NOMO-1 treated with dmso at 0.1 percent for 144 hours (cell line): ENCODE results near the gene SLC9A9.

ENCODE experiments used
- DNase-seq: peaks from one replicate; lab custom pipeline; 2025; ENCODE audit not compliant: unreplicated experiment; lab: John Stamatoyannopoulos, UW

The SLC9A9 gene

DNA sequence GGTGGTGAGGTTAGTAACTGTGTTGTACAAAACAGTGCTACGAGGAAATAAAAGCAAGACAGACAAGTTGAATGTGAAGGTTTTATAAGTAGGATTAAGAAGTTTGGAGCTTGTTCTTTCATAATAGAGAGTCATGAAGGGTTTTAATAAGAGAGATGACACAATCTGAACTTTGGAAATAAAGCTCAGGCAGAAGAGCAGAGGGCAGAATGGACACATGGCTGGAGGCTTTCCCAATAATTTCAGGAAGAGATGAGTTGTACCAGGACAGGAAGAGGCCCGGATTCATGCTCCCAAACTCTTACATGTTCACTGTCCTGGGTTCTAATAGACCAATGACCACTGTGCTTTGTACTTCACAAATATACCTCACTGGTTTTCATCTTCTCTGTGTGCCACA lies 194.8 kb downstream of the SLC9A9 start:
- no peak for DNase-seq

DNA sequence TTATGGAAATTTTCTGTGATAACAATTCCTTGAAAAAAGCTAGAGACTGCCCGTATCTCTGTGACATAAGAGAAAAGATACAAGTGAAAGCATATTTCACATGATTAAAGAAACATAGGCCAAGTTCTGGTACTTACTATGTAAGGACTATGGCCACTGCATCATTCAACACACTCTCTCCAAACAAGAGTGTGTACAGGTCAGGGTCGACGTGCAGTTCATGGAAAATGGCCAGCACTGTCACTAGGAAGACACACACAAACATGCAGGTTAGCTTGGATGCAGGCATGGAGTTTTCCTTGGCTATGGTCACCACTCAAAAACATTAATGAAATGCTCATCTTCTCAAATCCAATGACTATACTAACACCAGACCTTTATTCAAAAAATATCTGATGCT lies 196.2 kb downstream of the SLC9A9 start:
- no peak for DNase-seq

GRCh38 chr3:143650827-143651226 lies 197.4 kb downstream of the SLC9A9 start:
- no peak for DNase-seq

- no peak for DNase-seq
These were observed 198.1 kb downstream of the SLC9A9 start for GRCh38 chr3:143650120-143650519.

GRCh38 chr3:143648708-143649107 lies 199.6 kb downstream of the SLC9A9 start:
- no peak for DNase-seq

- DNase-seq = no peak
These were observed 200.1 kb downstream of the SLC9A9 start for GRCh38 chr3:143648218-143648617.

- DNase-seq = no peak
These were observed 203.7 kb downstream of the SLC9A9 start for GRCh38 chr3:143644370-143645089.

GRCh38 chr3:143643905-143644304 lies 204.4 kb downstream of the SLC9A9 start:
- no peak for DNase-seq

DNA sequence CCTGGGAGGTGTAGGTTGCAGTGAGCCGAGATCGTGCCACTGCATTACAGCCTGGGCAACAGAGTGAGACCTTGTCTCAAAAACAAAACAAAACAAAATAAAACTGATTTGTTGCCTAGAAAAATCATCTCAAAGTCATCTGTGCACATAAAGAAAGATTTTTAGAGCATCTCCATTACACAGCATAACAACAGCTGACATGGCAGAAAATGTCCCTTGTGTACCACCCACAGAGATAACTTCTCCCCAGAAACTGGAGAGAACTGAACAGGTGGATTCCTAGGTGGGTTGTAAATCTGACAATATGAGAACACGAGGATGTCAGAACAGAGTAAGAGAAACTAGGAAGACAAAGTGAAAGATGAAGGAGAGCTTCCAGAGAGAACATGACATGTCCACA lies 207.5 kb downstream of the SLC9A9 start:
- no peak for DNase-seq

DNA sequence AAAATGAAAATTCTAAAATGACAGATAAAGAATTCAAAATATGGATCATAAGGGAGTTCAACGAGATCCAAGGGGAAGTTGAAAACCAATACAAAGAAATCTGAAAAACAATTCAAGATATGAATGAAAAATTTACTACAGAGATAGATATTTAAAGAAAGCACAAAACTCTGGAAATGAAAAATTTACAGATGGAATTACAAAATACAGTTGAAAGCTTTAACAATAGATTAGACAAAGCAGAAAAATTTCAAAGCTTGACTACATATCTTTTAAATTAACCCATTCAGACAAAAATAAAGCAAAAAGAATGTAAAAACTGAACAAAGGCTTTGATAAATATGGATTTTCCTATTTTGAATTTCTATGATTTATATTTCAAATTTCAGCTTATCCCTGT lies 211.1 kb downstream of the SLC9A9 start:
- no peak for DNase-seq

GRCh38 chr3:143634991-143635390 lies 213.3 kb downstream of the SLC9A9 start:
- no peak for DNase-seq

DNA sequence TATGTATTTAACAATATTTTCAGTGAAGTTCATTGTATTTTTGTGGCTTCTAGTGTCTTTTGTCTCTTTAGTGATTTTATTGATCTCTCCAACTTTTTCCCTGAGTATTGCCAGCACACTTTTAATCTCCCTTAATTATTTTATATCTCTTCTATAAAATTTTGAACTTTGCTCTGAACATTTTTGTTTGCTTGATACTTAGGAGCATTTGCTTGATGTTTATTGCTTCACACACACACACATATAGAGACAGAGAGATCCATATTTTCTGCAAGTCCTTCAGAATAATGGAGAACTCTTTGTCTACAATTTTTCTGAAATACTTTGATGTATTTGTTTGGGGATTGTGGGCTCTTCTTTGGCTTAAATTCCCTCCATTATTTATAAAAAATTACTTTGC lies 213.8 kb downstream of the SLC9A9 start:
- no peak for DNase-seq

- no peak for DNase-seq
These were observed 214.5 kb downstream of the SLC9A9 start for GRCh38 chr3:143633816-143634215.

- no peak for DNase-seq
These were observed 218.5 kb downstream of the SLC9A9 start for GRCh38 chr3:143629726-143630125.

DNA sequence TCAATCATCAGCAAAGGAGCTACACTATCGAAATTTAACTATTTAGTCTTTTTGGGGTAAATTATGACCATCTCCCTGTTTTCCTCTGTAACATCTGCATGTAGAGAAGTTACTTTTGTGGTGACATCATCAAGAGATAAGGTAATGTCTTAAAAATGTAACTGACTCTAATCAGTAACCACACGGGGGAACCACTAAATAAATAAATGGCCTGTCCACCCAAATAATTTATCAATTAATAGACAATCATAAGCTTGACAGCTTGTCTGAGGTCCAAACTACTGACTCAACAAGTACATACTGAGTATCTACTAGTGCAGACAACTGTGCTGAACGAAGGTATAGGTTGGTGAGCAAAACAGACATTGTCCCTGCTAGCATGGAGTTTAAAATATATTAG lies 219.3 kb downstream of the SLC9A9 start:
- DNase-seq = no peak

DNA sequence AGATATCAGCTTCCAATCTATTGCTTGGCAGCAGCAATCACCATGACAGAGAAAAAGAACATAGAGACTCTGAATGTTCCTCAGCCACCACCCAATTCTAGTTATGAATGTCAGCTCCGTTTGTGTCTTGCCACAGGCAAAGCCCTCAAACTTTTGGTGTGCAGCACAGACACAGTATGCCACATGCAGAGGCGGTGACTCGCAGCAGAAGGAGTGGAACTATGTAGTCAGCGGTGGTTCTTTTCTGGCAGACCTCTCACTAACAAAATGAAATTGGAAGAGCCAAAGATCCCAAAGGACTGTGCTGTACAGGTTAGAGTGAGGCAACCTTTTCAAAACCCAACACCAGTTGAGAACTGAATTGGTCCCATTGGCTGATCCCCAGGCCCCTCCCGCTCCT lies 220.9 kb downstream of the SLC9A9 start:
- DNase-seq = no peak

GRCh38 chr3:143619231-143619630 lies 229.0 kb downstream of the SLC9A9 start:
- no peak for DNase-seq

GRCh38 chr3:143617050-143617449 lies 231.2 kb downstream of the SLC9A9 start:
- no peak for DNase-seq

DNA sequence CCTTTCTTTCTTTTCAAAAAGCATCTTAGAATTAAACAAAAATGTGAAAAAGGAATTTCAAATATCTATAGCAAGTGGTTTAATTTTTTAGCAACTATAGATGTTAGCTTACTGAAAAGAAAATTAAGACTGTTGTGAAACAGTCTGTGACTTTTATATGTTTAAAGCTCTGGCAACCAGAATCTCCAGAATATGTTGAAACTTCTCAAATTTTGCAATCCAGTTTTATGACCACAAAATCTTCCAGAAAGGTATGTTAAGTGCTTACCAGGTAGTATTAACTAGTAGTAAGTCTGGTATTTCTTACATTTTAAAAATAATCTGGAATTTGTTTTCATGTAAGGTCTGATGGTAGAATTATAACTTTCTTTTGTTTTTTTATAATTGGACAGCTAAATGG lies 235.0 kb downstream of the SLC9A9 start:
- DNase-seq = peak; percentile 13

GRCh38 chr3:143612541-143612940 lies 235.7 kb downstream of the SLC9A9 start:
- no peak for DNase-seq

DNA sequence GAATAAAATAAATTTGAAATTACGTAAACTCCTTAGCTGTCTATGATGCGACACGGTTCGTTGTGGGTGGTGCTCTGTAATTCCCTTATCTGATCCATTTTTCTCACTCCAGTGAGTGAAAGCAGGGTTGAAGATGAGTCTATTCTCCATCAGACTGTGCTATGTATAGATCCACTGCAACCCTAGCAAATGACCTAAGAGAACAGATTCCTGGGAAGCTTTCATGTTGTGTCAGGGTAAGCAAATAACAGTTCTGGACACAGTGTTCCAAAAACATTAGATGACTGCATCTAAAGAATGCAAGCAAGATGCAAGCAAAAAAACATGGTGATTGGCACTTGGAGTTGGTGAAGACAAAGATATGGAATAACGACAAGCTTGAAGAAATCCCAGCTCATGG lies 239.3 kb downstream of the SLC9A9 start:
- no peak for DNase-seq

- DNase-seq = no peak
These were observed 242.9 kb downstream of the SLC9A9 start for GRCh38 chr3:143605233-143605950.
